ENCODE data around the gene IL4R. TPM values are rescaled to one million over a fixed set of nuclear protein-coding genes. Genes with fewer than 3 reads are reported as not detected.

Gene IL4R
- total RNA-seq, 1 donor from 2014 or later = 64.1 TPM

DNA sequence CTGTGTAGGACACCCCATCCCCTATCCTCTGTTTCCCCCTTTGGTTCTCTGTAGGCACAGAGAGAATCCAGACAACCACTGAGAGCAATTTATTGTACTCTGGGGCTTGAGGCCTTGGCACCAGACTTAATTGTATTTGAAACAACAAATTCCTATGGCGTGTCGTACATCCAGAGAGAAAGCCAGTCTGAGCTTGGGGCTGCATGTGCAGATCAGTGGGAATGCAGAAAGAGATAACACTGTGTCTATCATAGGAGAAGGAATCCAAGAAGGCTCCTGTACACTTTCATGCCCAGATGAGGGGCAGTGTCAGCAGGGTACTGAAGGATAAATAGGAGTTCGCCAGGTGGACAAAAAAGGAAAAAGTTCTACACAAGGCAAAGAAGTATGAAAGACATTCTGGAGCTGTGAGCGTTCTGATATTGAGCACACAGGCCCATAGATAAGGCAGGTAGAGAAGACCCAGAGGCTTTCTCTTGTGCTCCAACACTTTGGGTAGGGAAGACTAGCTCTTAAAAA lies 22.0 kb upstream of the IL4R start:
- intact Hi-C loops (cut with DNase I) = no loop called here
- TF ChIP-seq POLR2AphosphoS5 (IDR thresholded peaks at IDR 0.05; ENCODE audit: insufficient read depth in 1 of 2, low read depth in 1 of 2) (no peak), POLR2A (IDR thresholded peaks at IDR 0.05) (no peak)
- TF ChIP-seq, protein P1, sequence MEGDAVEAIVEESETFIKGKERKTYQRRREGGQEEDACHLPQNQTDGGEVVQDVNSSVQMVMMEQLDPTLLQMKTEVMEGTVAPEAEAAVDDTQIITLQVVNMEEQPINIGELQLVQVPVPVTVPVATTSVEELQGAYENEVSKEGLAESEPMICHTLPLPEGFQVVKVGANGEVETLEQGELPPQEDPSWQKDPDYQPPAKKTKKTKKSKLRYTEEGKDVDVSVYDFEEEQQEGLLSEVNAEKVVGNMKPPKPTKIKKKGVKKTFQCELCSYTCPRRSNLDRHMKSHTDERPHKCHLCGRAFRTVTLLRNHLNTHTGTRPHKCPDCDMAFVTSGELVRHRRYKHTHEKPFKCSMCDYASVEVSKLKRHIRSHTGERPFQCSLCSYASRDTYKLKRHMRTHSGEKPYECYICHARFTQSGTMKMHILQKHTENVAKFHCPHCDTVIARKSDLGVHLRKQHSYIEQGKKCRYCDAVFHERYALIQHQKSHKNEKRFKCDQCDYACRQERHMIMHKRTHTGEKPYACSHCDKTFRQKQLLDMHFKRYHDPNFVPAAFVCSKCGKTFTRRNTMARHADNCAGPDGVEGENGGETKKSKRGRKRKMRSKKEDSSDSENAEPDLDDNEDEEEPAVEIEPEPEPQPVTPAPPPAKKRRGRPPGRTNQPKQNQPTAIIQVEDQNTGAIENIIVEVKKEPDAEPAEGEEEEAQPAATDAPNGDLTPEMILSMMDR (IDR thresholded peaks at IDR 0.05) = no peak
- H3K36me3 ChIP-seq = no peaks in the 10 kb centered on the region
- H3K4me3 ChIP-seq = no peak overlapping the region
- DNase-seq (ENCODE audit: extremely low spot score in 2 of 2) = peak; percentile 55 to 64
- H3K9me3 ChIP-seq = no peaks in the 10 kb centered on the region
- H3K27ac ChIP-seq = no peak overlapping the region
- no peaks in the 10 kb centered on the region for H3K27me3 ChIP-seq
- no peaks in the 10 kb centered on the region for H3K4me1 ChIP-seq

DNA sequence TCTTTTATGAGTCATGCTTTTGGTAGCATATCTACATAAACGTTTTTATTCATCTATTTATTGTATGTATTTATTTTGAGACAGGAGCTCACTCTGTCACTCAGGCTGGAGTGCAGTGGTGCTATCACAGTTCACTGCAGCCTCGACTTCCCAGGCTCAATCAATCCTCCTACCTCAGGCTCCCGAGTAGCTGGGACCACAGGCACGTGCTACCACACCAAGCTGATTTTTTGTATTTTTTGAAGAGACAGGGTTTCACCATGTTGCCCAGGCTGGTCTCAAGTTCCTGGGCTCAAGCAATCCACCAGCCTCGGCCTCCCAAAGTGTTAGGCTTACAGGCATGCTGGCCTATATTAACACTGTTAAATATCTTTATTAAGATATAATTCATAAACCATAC lies 20.4 kb upstream of the IL4R start:
- Histone ChIP-seq H3K9me3 (no peaks in the 10 kb centered on the region), H3K27me3 (no peaks in the 10 kb centered on the region), H3K4me1 (no peaks in the 10 kb centered on the region), H3K27ac (no peak overlapping the region), H3K4me3 (no peak overlapping the region), H3K36me3 (no peaks in the 10 kb centered on the region)
- no peak for DNase-seq (ENCODE audit: extremely low spot score in 2 of 2)
- intact Hi-C loops (cut with DNase I) = no loop called here
- TF ChIP-seq POLR2AphosphoS5 (IDR thresholded peaks at IDR 0.05; ENCODE audit: insufficient read depth in 1 of 2, low read depth in 1 of 2) (no peak), POLR2A (IDR thresholded peaks at IDR 0.05) (no peak)
- TF ChIP-seq, protein P1 (IDR thresholded peaks at IDR 0.05) = no peak

DNA sequence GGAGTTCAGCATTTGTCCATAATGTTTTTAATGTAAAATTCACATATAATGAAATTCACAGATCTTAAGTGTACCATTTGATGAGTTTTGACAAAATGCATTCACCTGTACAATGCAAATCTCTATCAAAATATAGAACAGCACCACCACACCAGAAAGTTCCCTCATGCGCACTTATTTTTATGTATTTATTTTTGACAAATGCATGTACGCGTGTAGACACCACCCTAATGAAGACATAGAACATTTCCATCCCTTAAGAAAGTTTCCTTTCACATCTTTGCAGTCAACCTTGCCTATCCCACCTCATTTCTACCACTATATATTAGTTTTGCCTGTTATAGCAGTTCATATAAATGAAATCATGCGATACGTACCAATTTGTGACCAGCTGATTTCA lies 15.6 kb upstream of the IL4R start:
- no peaks in the 10 kb centered on the region for H3K4me1 ChIP-seq
- no peak for DNase-seq (ENCODE audit: extremely low spot score in 2 of 2)
- no peaks in the 10 kb centered on the region for H3K9me3 ChIP-seq
- no peak overlapping the region for H3K4me3 ChIP-seq
- H3K27me3 ChIP-seq = no peaks in the 10 kb centered on the region
- intact Hi-C loops (cut with DNase I) = no loop called here
- H3K27ac ChIP-seq = no peak overlapping the region
- H3K36me3 ChIP-seq = no peaks in the 10 kb centered on the region
- TF ChIP-seq, protein P1 (IDR thresholded peaks at IDR 0.05) = no peak
- TF ChIP-seq POLR2A (IDR thresholded peaks at IDR 0.05) = no peak
- no peak for TF ChIP-seq POLR2AphosphoS5 (IDR thresholded peaks at IDR 0.05; ENCODE audit: insufficient read depth in 1 of 2, low read depth in 1 of 2)

DNA sequence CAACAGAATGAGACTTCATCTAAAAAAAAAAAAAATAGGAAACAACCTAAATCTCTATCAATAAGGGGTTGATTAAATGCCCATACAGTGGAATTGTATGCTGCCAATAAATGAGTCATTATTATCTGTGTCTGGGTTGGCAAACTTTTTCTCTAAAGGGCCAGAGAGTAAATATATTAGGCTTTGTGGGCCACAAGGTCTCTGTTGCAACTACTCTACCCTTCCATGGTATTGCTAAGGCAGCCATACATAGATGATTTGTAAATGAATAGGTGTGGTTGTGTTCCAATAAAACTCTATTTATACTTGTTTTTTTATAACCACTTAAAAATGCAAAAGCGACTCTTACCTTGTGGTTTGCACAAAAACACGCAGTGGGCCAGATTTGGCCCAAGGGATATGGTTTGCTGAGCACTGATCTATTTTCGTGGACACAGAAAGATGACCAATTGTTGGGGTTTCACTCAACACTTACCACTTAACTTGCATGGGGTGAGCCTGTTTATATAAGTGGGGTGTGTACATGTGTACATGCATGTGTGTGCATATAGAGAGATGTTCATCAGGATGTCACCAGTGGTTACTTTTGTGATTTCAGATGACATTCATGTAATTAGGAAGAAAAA lies 12.4 kb upstream of the IL4R start:
- Histone ChIP-seq H3K27me3 (no peaks in the 10 kb centered on the region), H3K9me3 (no peaks in the 10 kb centered on the region), H3K36me3 (no peaks in the 10 kb centered on the region), H3K27ac (no peak overlapping the region), H3K4me1 (no peaks in the 10 kb centered on the region), H3K4me3 (no peak overlapping the region)
- no peak for DNase-seq (ENCODE audit: extremely low spot score in 2 of 2)
- TF ChIP-seq POLR2AphosphoS5 (IDR thresholded peaks at IDR 0.05; ENCODE audit: insufficient read depth in 1 of 2, low read depth in 1 of 2) (no peak), POLR2A (IDR thresholded peaks at IDR 0.05) (no peak)
- TF ChIP-seq, protein P1 (IDR thresholded peaks at IDR 0.05) = no peak
- intact Hi-C loops (cut with DNase I) = no loop called here

DNA sequence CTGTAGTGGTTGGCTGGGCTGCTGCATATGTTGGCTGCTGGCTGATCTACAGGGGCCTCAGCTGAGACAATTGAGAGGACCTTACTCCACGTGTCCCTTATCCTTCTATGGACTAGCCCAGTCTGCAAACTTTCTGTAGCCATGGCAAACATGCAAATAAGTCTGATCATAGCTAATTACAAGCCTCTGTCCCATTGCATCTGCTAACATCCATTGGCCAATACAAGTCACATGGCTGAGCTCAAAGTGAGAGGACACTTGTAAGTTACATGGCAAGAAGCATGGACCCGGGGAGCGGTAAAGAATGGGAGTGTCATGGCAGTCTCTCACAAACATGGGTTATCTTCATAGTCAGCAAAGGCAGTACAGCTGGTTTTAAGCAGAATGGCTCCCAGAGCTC lies 11.6 kb upstream of the IL4R start:
- TF ChIP-seq POLR2A (IDR thresholded peaks at IDR 0.05) = no peak
- TF ChIP-seq, protein P1 (IDR thresholded peaks at IDR 0.05) = no peak
- TF ChIP-seq POLR2AphosphoS5 (IDR thresholded peaks at IDR 0.05; ENCODE audit: insufficient read depth in 1 of 2, low read depth in 1 of 2) = no peak
- H3K27ac ChIP-seq = no peak overlapping the region
- H3K9me3 ChIP-seq = no peaks in the 10 kb centered on the region
- no peaks in the 10 kb centered on the region for H3K36me3 ChIP-seq
- no peak overlapping the region for H3K4me3 ChIP-seq
- no peaks in the 10 kb centered on the region for H3K27me3 ChIP-seq
- intact Hi-C loops (cut with DNase I) = no loop called here
- DNase-seq (ENCODE audit: extremely low spot score in 2 of 2) = no peak
- H3K4me1 ChIP-seq = no peaks in the 10 kb centered on the region
